HepG2 (cell line): ENCODE results near the gene STYX. TPM values are rescaled to one million over a fixed set of nuclear protein-coding genes. Genes with fewer than 3 reads are reported as not detected.
A peak's percentile ranks its signal among the peaks of the same experiment; 100 is the strongest.

Experiments
- AGO1 ChIP-seq: fragments of 200-400 bp; formaldehyde crosslinking; IDR thresholded peaks from 2 replicates; pipeline ENCODE4 v1.6.1; 2017; ENCODE audit warnings: mild to moderate bottlenecking, low read depth, low read length, moderate library complexity; ENCODE audit not compliant: poor library complexity, severe bottlenecking
- CREM ChIP-seq, 2 experiments: sonication (generic) in 1 of 2; formaldehyde crosslinking in 1 of 2; IDR thresholded peaks; 2 replicates each; pipeline versions ENCODE4 v1.4.0 to v1.6.1; 2016 to 2020; ENCODE audit warnings: antibody characterized with exemption in 1 of 2, mild to moderate bottlenecking in 1 of 2, missing genetic modification reagents in 1 of 2
- HOXA3 ChIP-seq: sonication (generic); formaldehyde crosslinking; IDR thresholded peaks from 2 replicates; pipeline ENCODE4 v1.5.0; 2020; ENCODE audit warnings: missing genetic modification reagents
- JARID2 ChIP-seq: sonication (generic); formaldehyde crosslinking; IDR thresholded peaks from 2 replicates; pipeline ENCODE4 v1.8.1; 2023; ENCODE audit warnings: missing genetic modification reagents, inconsistent platforms; ENCODE audit not compliant: insufficient replicate concordance
- KDM3A ChIP-seq: IDR thresholded peaks from 2 replicates; pipeline ENCODE4 v1.6.1; 2018; ENCODE audit warnings: low read depth, missing compliant biosample characterization
- NR2F1 ChIP-seq, 2 experiments: fragments of 450-650 bp in 1 of 2; formaldehyde crosslinking in 1 of 2; IDR thresholded peaks; 2 replicates each; pipeline versions ENCODE4 v1.5.0 to v1.6.1; 2016 to 2020; ENCODE audit warnings: mild to moderate bottlenecking in 1 of 2, missing compliant biosample characterization in 1 of 2, missing genetic modification reagents in 1 of 2, moderate library complexity in 1 of 2
- PATZ1 ChIP-seq: sonication (generic); formaldehyde crosslinking; IDR thresholded peaks from 2 replicates; pipeline ENCODE4 v1.4.0; 2020; ENCODE audit warnings: missing genetic modification reagents
- PAX8 ChIP-seq: sonication (generic); formaldehyde crosslinking; IDR thresholded peaks from 2 replicates; pipeline ENCODE4 v1.8.0; 2022; ENCODE audit warnings: mild to moderate bottlenecking, missing genetic modification reagents, borderline replicate concordance
- PBX3 ChIP-seq: sonication (generic); formaldehyde crosslinking; IDR thresholded peaks from 2 replicates; pipeline ENCODE4 v1.8.1; 2023; ENCODE audit warnings: missing genetic modification reagents, inconsistent platforms, borderline replicate concordance
- SIX4 ChIP-seq: sonication (generic); formaldehyde crosslinking; IDR thresholded peaks from 2 replicates; pipeline ENCODE4 v1.4.0; 2020; ENCODE audit warnings: missing genetic modification reagents
- SMAD1 ChIP-seq: sonication (generic); formaldehyde crosslinking; IDR thresholded peaks from 2 replicates; pipeline ENCODE4 v1.4.0; 2020; ENCODE audit warnings: missing genetic modification reagents, low read depth, mild to moderate bottlenecking, borderline replicate concordance
- STAG1 ChIP-seq: sonication (generic); formaldehyde crosslinking; IDR thresholded peaks from 2 replicates; pipeline ENCODE4 v1.4.0; 2020; ENCODE audit warnings: missing genetic modification reagents
- TFDP2 ChIP-seq: sonication (generic); formaldehyde crosslinking; IDR thresholded peaks from 2 replicates; pipeline ENCODE4 v1.4.0; 2020; ENCODE audit warnings: missing genetic modification reagents
- ZNF253 ChIP-seq: sonication (generic); formaldehyde crosslinking; IDR thresholded peaks from 2 replicates; pipeline ENCODE4 v1.8.0; 2022; ENCODE audit warnings: mild to moderate bottlenecking, missing genetic modification reagents, borderline replicate concordance
- ZNF451 ChIP-seq: sonication (generic); formaldehyde crosslinking; IDR thresholded peaks from 2 replicates; pipeline ENCODE4 v1.5.0; 2020; ENCODE audit warnings: mild to moderate bottlenecking, missing genetic modification reagents
- ZNF646 ChIP-seq: sonication (generic); formaldehyde crosslinking; IDR thresholded peaks from 2 replicates; pipeline ENCODE4 v1.9.0; 2021; ENCODE audit warnings: mild to moderate bottlenecking, missing genetic modification reagents
- polyA plus RNA-seq, 8 experiments: library from polyadenylated mRNA; depleted of rRNA in 3 of 8; stranded (reverse) in 7 of 8; unstranded in 1 of 8; fragments of >200 nt; fragmentation: Illumina TruSeq in 4 of 8; extraction: Trizol in 4 of 8; gene quantifications; 2 replicates each; pipeline versions ENCODE4 v1.2.1 to v1.2.3, GENCODE V29; 2011 to 2016; ENCODE audit warnings: low read depth in 4 of 8, missing spikeins in 1 of 8, mixed read lengths in 1 of 8; ENCODE audit not compliant: insufficient read depth in 1 of 8
- total RNA-seq, 5 experiments: library from RNA; depleted of rRNA; stranded (reverse); fragments of >200 nt; fragmentation: Illumina TruSeq; extraction: Trizol; gene quantifications; 2 replicates each; pipeline ENCODE4 v1.2.3, GENCODE V29; 2016; ENCODE audit warnings: low read depth in 1 of 5

STYX gene
- total and polyA plus RNA-seq, 2 of the 13 experiments (the other 11 are each of a cell fraction or from before 2014, with no cell fraction given), result 6.6 to 10.9 TPM

- TF ChIP-seq ZNF646 (CRISPR knock-in tag) (no peak), SIX4 (CRISPR knock-in tag) (0 out of 2 replicates have a peak, but pooled peaks have one; percentile 28), TFDP2 (CRISPR knock-in tag) (no peak), KDM3A (CRISPR knock-in tag) (no peak), ZNF451 (CRISPR knock-in tag) (no peak), NR2F1 (CRISPR knock-in tag; IDR thresholded peaks at IDR 0.05) (0 out of 4 replicates have a peak, but pooled peaks of 1 of the 2 experiments have one; percentile 10), PATZ1 (0 out of 2 replicates have a peak, but pooled peaks have one; percentile 48), JARID2 (CRISPR knock-in tag) (no peak), PAX8 (CRISPR knock-in tag) (no peak), STAG1 (CRISPR knock-in tag) (peak; percentile 21; the same call in 1 of the 2 replicates), AGO1 (no peak), PBX3 (no peak), HOXA3 (CRISPR knock-in tag) (peak; percentile 76; the same call in 1 of the 2 replicates), SMAD1 (CRISPR knock-in tag) (no peak), ZNF253 (CRISPR knock-in tag) (no peak), CREM (IDR thresholded peaks at IDR 0.05) (peak; percentile 10; the same call in 1 of the 2 replicates), CREM (CRISPR knock-in tag; IDR thresholded peaks at IDR 0.05) (no peak)
These were observed 23.0 kb upstream of the STYX start, which contains the start of gene PSMC6 (continued) for GRCh38 chr14:52706724-52707706.
